Left lobe of liver (tissue), 2 donors: ENCODE measurements around the gene TMEM263. TPM values are rescaled to one million over a fixed set of nuclear protein-coding genes. Genes with fewer than 3 reads are reported as not detected.
"Not testable (repeated sequence)": the region's sequence is repeated elsewhere in the genome, so short reads cannot be mapped to it uniquely, and the experiment has no call there.

Experiments used
- ATAC-seq: fragments of 200-7000 bp; cut with Tn5 transposase; one replicate; pipeline ENCODE4 v1.9.1; 2020; ENCODE audit warnings: mild to moderate bottlenecking, moderate library complexity
- DNase-seq: peaks from one replicate; pipeline ENCODE4 v3.0.0-alpha.2; 2020; ENCODE audit warnings: low spot score
- total RNA-seq: library from RNA; stranded (reverse); gene quantifications from one replicate; pipeline ENCODE4 v1.2.1, GENCODE V29; 2021
- donor health status: DM: no; HTN: no; CAD: no; lungs with moderate emphysema.
- donor health status: DM: no; HTN: yes; CAD: no.

Gene TMEM263
- 23.2 TPM for total RNA-seq

- peak; percentile 96 for DNase-seq
- peak; percentile 88 for ATAC-seq
Observed at GRCh38 chr12:106955377-106956047, at the start of gene TMEM263. TMEM263 (plus strand) TSS chr12:106955907; CDS start chr12:106967117, 11,210 bp downstream.

GRCh38 chr12:106906715-106907114 lies 49.0 kb upstream of the TMEM263 start:
- ATAC-seq, result no peak
- no peak for DNase-seq

- ATAC-seq (no peak), DNase-seq (no peak)
Observed at GRCh38 chr12:106907411-106907810, 48.3 kb upstream of the TMEM263 start.

- DNase-seq, result no peak
- ATAC-seq, result no peak
Observed at GRCh38 chr12:106907846-106908245, 47.9 kb upstream of the TMEM263 start.

- ATAC-seq (no peak), DNase-seq (no peak)
Observed at GRCh38 chr12:106908561-106908960, 47.1 kb upstream of the TMEM263 start.

GRCh38 chr12:106910202-106910601 lies 45.5 kb upstream of the TMEM263 start:
- DNase-seq (no peak), ATAC-seq (no peak)

- ATAC-seq, result no peak
- no peak for DNase-seq
Observed at GRCh38 chr12:106911581-106911980, 44.1 kb upstream of the TMEM263 start.

GRCh38 chr12:106913456-106913855 lies 42.3 kb upstream of the TMEM263 start:
- DNase-seq (no peak), ATAC-seq (no peak)

- DNase-seq, result no peak
- no peak for ATAC-seq
Observed at GRCh38 chr12:106914796-106915634, 40.7 kb upstream of the TMEM263 start.

GRCh38 chr12:106915635-106916026 lies 40.1 kb upstream of the TMEM263 start:
- no peak for DNase-seq
- no peak for ATAC-seq

- DNase-seq (no peak), ATAC-seq (no peak)
Observed at GRCh38 chr12:106917503-106917902, 38.2 kb upstream of the TMEM263 start.

- DNase-seq (no peak), ATAC-seq (peak; percentile 47)
Observed at GRCh38 chr12:106918746-106919145, 37.0 kb upstream of the TMEM263 start.

- no peak for DNase-seq
- ATAC-seq, result peak; percentile 82
Observed at GRCh38 chr12:106919910-106920544, 35.7 kb upstream of the TMEM263 start.

- ATAC-seq, DNase-seq: not testable (repeated sequence)
Observed at GRCh38 chr12:106921976-106922375, 33.7 kb upstream of the TMEM263 start.

- DNase-seq, ATAC-seq: not testable (repeated sequence)
Observed at GRCh38 chr12:106923594-106923993, 32.1 kb upstream of the TMEM263 start.

GRCh38 chr12:106924268-106924861 lies 31.3 kb upstream of the TMEM263 start:
- ATAC-seq (no peak), DNase-seq (no peak)

- DNase-seq, result no peak
- no peak for ATAC-seq
Observed at GRCh38 chr12:106926657-106927056, 29.1 kb upstream of the TMEM263 start.

GRCh38 chr12:106934277-106934676 lies 21.4 kb upstream of the TMEM263 start:
- DNase-seq, result no peak
- no peak for ATAC-seq

- DNase-seq (no peak), ATAC-seq (peak; percentile 77)
Observed at GRCh38 chr12:106941481-106942156, 14.1 kb upstream of the TMEM263 start.

GRCh38 chr12:106942775-106943174 lies 12.9 kb upstream of the TMEM263 start:
- DNase-seq, result no peak
- no peak for ATAC-seq
